GM23248 (cell line): ENCODE data around the gene EXOC2. TPM values are rescaled to one million over a fixed set of nuclear protein-coding genes. Genes with fewer than 3 reads are reported as not detected.

ENCODE experiments used
- DNase-seq: peaks from one replicate; pipeline ENCODE4 v3.0.0-alpha.2; 2015
- H2AFZ ChIP-seq: fragments of 200-600 bp; sonication (generic); 2 replicates; pipeline ENCODE4 v1.6.1; 2016; ENCODE audit warnings: antibody characterized with exemption
- H3F3A ChIP-seq: fragments of 200-600 bp; sonication (generic); 2 replicates; pipeline ENCODE4 v1.6.1; 2016; ENCODE audit warnings: mild to moderate bottlenecking, antibody characterized with exemption, mixed run types; ENCODE audit not compliant: insufficient read depth
- H3K27ac ChIP-seq: fragments of 200-600 bp; sonication (generic); 2 replicates; pipeline ENCODE4 v1.5.1; 2016; ENCODE audit warnings: mild to moderate bottlenecking
- H3K27me3 ChIP-seq: fragments of 200-600 bp; sonication (generic); replicated peaks from 2 replicates; pipeline ENCODE4 v1.6.1; 2016; ENCODE audit warnings: mild to moderate bottlenecking; ENCODE audit not compliant: insufficient read depth
- H3K36me3 ChIP-seq: fragments of 200-600 bp; sonication (generic); 2 replicates; pipeline ENCODE4 v1.6.1; 2016; ENCODE audit warnings: low read depth, mild to moderate bottlenecking
- H3K4me1 ChIP-seq: fragments of 200-600 bp; sonication (generic); 2 replicates; pipeline ENCODE4 v1.6.1; 2016; ENCODE audit warnings: mild to moderate bottlenecking; ENCODE audit not compliant: insufficient read depth
- H3K4me2 ChIP-seq: fragments of 200-600 bp; sonication (generic); one replicate; pipeline ENCODE4 v1.6.1; 2016; ENCODE audit warnings: mild to moderate bottlenecking; ENCODE audit not compliant: unreplicated experiment
- H3K4me3 ChIP-seq: fragments of 200-600 bp; sonication (generic); 2 replicates; pipeline ENCODE4 v1.5.1; 2016; ENCODE audit warnings: mild to moderate bottlenecking
- H3K79me2 ChIP-seq: fragments of 200-600 bp; sonication (generic); 2 replicates; pipeline ENCODE4 v1.6.1; 2016; ENCODE audit warnings: mild to moderate bottlenecking; ENCODE audit not compliant: insufficient read depth
- H3K9ac ChIP-seq: fragments of 200-600 bp; sonication (generic); 2 replicates; pipeline ENCODE4 v1.6.1; 2016; ENCODE audit warnings: mild to moderate bottlenecking
- H3K9me2 ChIP-seq: fragments of 200-600 bp; sonication (generic); 2 replicates; pipeline ENCODE4 v1.6.1; 2016; ENCODE audit warnings: mixed run types, mild to moderate bottlenecking, moderate library complexity; ENCODE audit not compliant: insufficient read depth
- H3K9me3 ChIP-seq: fragments of 200-600 bp; sonication (generic); one replicate; pipeline ENCODE4 v1.6.1; 2017; ENCODE audit warnings: low read depth
- H4K20me1 ChIP-seq: fragments of 200-600 bp; sonication (generic); 2 replicates; pipeline ENCODE4 v1.6.0; 2016; ENCODE audit not compliant: insufficient read depth
- EZH2 ChIP-seq: fragments of 200-600 bp; sonication (generic); IDR thresholded peaks from 2 replicates; pipeline ENCODE4 v1.6.1; 2018; ENCODE audit warnings: antibody characterized with exemption, mild to moderate bottlenecking; ENCODE audit not compliant: insufficient read depth, poor library complexity, severe bottlenecking
- EZH2phosphoT487 ChIP-seq: fragments of 200-600 bp; sonication (generic); IDR thresholded peaks from 2 replicates; pipeline ENCODE4 v1.6.1; 2018; ENCODE audit warnings: antibody characterized with exemption, moderate library complexity, mild to moderate bottlenecking, low read depth; ENCODE audit not compliant: insufficient read depth
- WGBS, 2 experiments: methylation state at CpG; one replicate each; pipeline ENCODE4 v1.1.6; 2015 to 2017; ENCODE audit warnings: low lambda C conversion rate in 2 of 2, low coverage in 1 of 2; ENCODE audit errors: missing lambda C conversion rate in 2 of 2; 5-methylcytosine and 5-hydroxymethylcytosine counted together
- in situ Hi-C: fragments of 300-500 bp; cut with MboI; formaldehyde crosslinking; loops from 2 replicates; pipeline ENCODE4 v1.15.0; 2020
- polyA plus RNA-seq: library from polyadenylated mRNA; unstranded; fragments of >200 nt; fragmentation: Nextera tagmentation; extraction: Ambion mirVana; gene quantifications from 2 replicates; pipeline ENCODE4 v1.2.1, GENCODE V29; 2016
- total RNA-seq: library from RNA; depleted of rRNA; stranded (reverse); fragments of >200 nt; shearing (Covaris generic); gene quantifications from 2 replicates; pipeline ENCODE4 v1.2.3, GENCODE V29; 2014

The EXOC2 gene
- total and polyA plus RNA-seq, 2 experiments from 2014 or later = 17.5 to 32.9 TPM

GRCh38 chr6:680251-680650 is 12.7 kb downstream of the EXOC2 start:
- no peak overlapping the region for H3K9ac ChIP-seq
- 98 to 100% methylated on average over 2 of the region's 2 CpGs for WGBS, 2 experiments
- H3K36me3 ChIP-seq = no peaks in the 10 kb centered on the region
- H3K4me1 ChIP-seq = peaks cover 30% of the 10 kb centered on the region
- no peak overlapping the region for H3K27ac ChIP-seq
- in situ Hi-C loops = no loop called here
- no peak overlapping the region for H3K4me3 ChIP-seq
- no peaks in the 10 kb centered on the region for H3K9me2 ChIP-seq
- DNase-seq = no peak
- peaks cover 5% of the 10 kb centered on the region; the same call in 1 of the 2 replicates for H4K20me1 ChIP-seq
- H3F3A ChIP-seq = peaks cover 5% of the 10 kb centered on the region
- H3K9me3 ChIP-seq = no peaks in the 10 kb centered on the region
- TF ChIP-seq EZH2 (no peak), EZH2phosphoT487 (no peak)
- no peak overlapping the region for H3K4me2 ChIP-seq
- no peak overlapping the region for H2AFZ ChIP-seq
- H3K27me3 ChIP-seq = no peaks in the 10 kb centered on the region
- H3K79me2 ChIP-seq = peaks cover 85% of the 10 kb centered on the region

GRCh38 chr6:679282-679681 is 13.7 kb downstream of the EXOC2 start:
- Histone ChIP-seq H3K36me3 (no peaks in the 10 kb centered on the region), H4K20me1 (peaks cover 5% of the 10 kb centered on the region; the same call in 1 of the 2 replicates), H3K9me3 (no peaks in the 10 kb centered on the region), H2AFZ (no peak overlapping the region), H3F3A (peaks cover 5% of the 10 kb centered on the region), H3K4me3 (no peak overlapping the region), H3K9me2 (no peaks in the 10 kb centered on the region), H3K4me1 (peaks cover 21% of the 10 kb centered on the region), H3K4me2 (no peak overlapping the region), H3K27ac (no peak overlapping the region), H3K27me3 (no peaks in the 10 kb centered on the region), H3K9ac (no peak overlapping the region), H3K79me2 (peaks cover 85% of the 10 kb centered on the region)
- DNase-seq = no peak
- WGBS, 2 experiments = 83 to 85% methylated on average over 9 of the region's 9 CpGs
- no peak for TF ChIP-seq EZH2phosphoT487
- no peak for TF ChIP-seq EZH2
- in situ Hi-C loops = no loop called here

- Histone ChIP-seq H3K4me2 (no peak overlapping the region), H4K20me1 (peaks cover 5% of the 10 kb centered on the region; the same call in 1 of the 2 replicates), H3K9me3 (no peaks in the 10 kb centered on the region), H2AFZ (no peak overlapping the region), H3K36me3 (no peaks in the 10 kb centered on the region), H3K9me2 (no peaks in the 10 kb centered on the region), H3K4me1 (peaks cover 15% of the 10 kb centered on the region), H3K9ac (no peak overlapping the region), H3K79me2 (peaks cover 86% of the 10 kb centered on the region), H3K27ac (no peak overlapping the region), H3F3A (peaks cover 5% of the 10 kb centered on the region), H3K27me3 (no peaks in the 10 kb centered on the region), H3K4me3 (no peak overlapping the region)
- TF ChIP-seq EZH2phosphoT487 (no peak), EZH2 (no peak)
- no peak for DNase-seq
- in situ Hi-C loops = no loop called here
- WGBS, 2 experiments = 84 to 90% methylated on average over 3 of the region's 3 CpGs
Measured at GRCh38 chr6:678520-678919, 14.4 kb downstream of the EXOC2 start.

- DNase-seq = no peak
- Histone ChIP-seq H3K4me1 (peaks cover 10% of the 10 kb centered on the region), H3K4me3 (no peak overlapping the region), H2AFZ (no peak overlapping the region), H4K20me1 (peaks cover 3% of the 10 kb centered on the region; the same call in 1 of the 2 replicates), H3K27ac (no peak overlapping the region), H3K36me3 (no peaks in the 10 kb centered on the region), H3K4me2 (no peak overlapping the region), H3K79me2 (peaks cover 84% of the 10 kb centered on the region), H3K9ac (no peak overlapping the region), H3K9me2 (no peaks in the 10 kb centered on the region), H3F3A (peaks cover 5% of the 10 kb centered on the region), H3K9me3 (no peaks in the 10 kb centered on the region), H3K27me3 (no peaks in the 10 kb centered on the region)
- TF ChIP-seq EZH2 (no peak), EZH2phosphoT487 (no peak)
- in situ Hi-C loops = no loop called here
- 96 to 98% methylated on average over 4 of the region's 4 CpGs for WGBS, 2 experiments
Measured at GRCh38 chr6:677919-678318, 15.0 kb downstream of the EXOC2 start.

GRCh38 chr6:674956-675355 is 18.0 kb downstream of the EXOC2 start:
- Histone ChIP-seq H3K9me3 (no peaks in the 10 kb centered on the region), H3K36me3 (no peaks in the 10 kb centered on the region), H3K9me2 (no peaks in the 10 kb centered on the region), H3K27ac (no peak overlapping the region), H3K4me3 (no peak overlapping the region), H3K79me2 (peaks cover 68% of the 10 kb centered on the region), H4K20me1 (no peaks in the 10 kb centered on the region), H3F3A (no peaks in the 10 kb centered on the region), H3K9ac (no peak overlapping the region), H3K4me2 (no peak overlapping the region), H3K4me1 (no peaks in the 10 kb centered on the region), H2AFZ (no peak overlapping the region), H3K27me3 (no peaks in the 10 kb centered on the region)
- 79 to 85% methylated on average over 3 of the region's 3 CpGs for WGBS, 2 experiments
- TF ChIP-seq EZH2phosphoT487 (no peak), EZH2 (no peak)
- DNase-seq = no peak
- in situ Hi-C loops = no loop called here
